Posterior vena cava (tissue), 2 donors: ENCODE results near the gene HTR3C. TPM values are rescaled to one million over a fixed set of nuclear protein-coding genes. Genes with fewer than 3 reads are reported as not detected.
"Not testable (repeated sequence)": the region's sequence is repeated elsewhere in the genome, so short reads cannot be mapped to it uniquely, and the experiment has no call there.

Experiments
- DNase-seq: peaks from one replicate; pipeline ENCODE4 v3.0.0-alpha.2; 2020; ENCODE audit warnings: low spot score
- intact Hi-C, 2 donors: fragments of 100-400 bp; cut with DNase I; formaldehyde crosslinking; loops; one replicate each; pipeline versions ENCODE4 v1.14.1 to v1.14.2; 2022 to 2023
- total RNA-seq, 2 donors: library from RNA; stranded (reverse); fragmentation: NEBNext Ultra II Directional; extraction: Animal tissue kit (Norgen Biotek cat#: 25700); gene quantifications; one replicate each; pipeline ENCODE4 v1.2.1, GENCODE V29; 2021
- donor health status: DM: yes; HTN: yes; CAD: no.
- donor health status: DM: yes; HTN: yes; CAD: no.

HTR3C gene
- total RNA-seq, 2 donors from 2014 or later, result not detected

- DNase-seq, result not testable (repeated sequence)
These were observed 24.5 kb upstream of the HTR3C start for GRCh38 chr3:184028275-184028890.

GRCh38 chr3:184029443-184029842 lies 23.4 kb upstream of the HTR3C start:
- intact Hi-C loops, result no loop called here
- DNase-seq, result no peak

More at GRCh38 chr3:184028275-184028890, 24.5 kb upstream of the HTR3C start:
- intact Hi-C loops, result not testable (repeated sequence)

- intact Hi-C loops, result no loop called here
- DNase-seq, result no peak
These were observed 22.3 kb upstream of the HTR3C start for GRCh38 chr3:184030536-184030935.

GRCh38 chr3:184031187-184031792 lies 21.6 kb upstream of the HTR3C start, which contains the start of gene HTR3D:
HTR3D (plus strand) TSS chr3:184031742; CDS start chr3:184031742, 0 bp downstream.
- intact Hi-C loops, result no loop called here
- no peak for DNase-seq

GRCh38 chr3:184037816-184038215 lies 15.0 kb upstream of the HTR3C start:
- intact Hi-C loops, result no loop called here
- DNase-seq, result no peak

GRCh38 chr3:184038307-184038706 lies 14.5 kb upstream of the HTR3C start:
- DNase-seq, intact Hi-C loops: not testable (repeated sequence)

GRCh38 chr3:184039414-184039813 lies 13.4 kb upstream of the HTR3C start:
- intact Hi-C loops, result no loop called here
- no peak for DNase-seq

- intact Hi-C loops, result no loop called here
These were observed 12.8 kb upstream of the HTR3C start for GRCh38 chr3:184040010-184040409.

GRCh38 chr3:184042617-184043016 lies 10.2 kb upstream of the HTR3C start:
- intact Hi-C loops, result no loop called here
- DNase-seq, result no peak

More at GRCh38 chr3:184040010-184040409, 12.8 kb upstream of the HTR3C start:
- DNase-seq, result no peak

GRCh38 chr3:184045995-184046394 lies 6.9 kb upstream of the HTR3C start:
- intact Hi-C loops, result no loop called here
- DNase-seq, result no peak

GRCh38 chr3:184050217-184050847 lies 2.5 kb upstream of the HTR3C start:
- DNase-seq, result no peak
- intact Hi-C loops, result no loop called here

- no peak for DNase-seq
- intact Hi-C loops, result no loop called here
These were observed 5.2 kb downstream of the HTR3C start for GRCh38 chr3:184058029-184058428.

- intact Hi-C loops, result no loop called here
- no peak for DNase-seq
These were observed 6.6 kb downstream of the HTR3C start for GRCh38 chr3:184059424-184059823.

GRCh38 chr3:184062637-184063036 lies 9.8 kb downstream of the HTR3C start:
- DNase-seq, result no peak
- intact Hi-C loops, result no loop called here

GRCh38 chr3:184066211-184066610 lies 13.4 kb downstream of the HTR3C start:
- intact Hi-C loops, result no loop called here
- no peak for DNase-seq

GRCh38 chr3:184067573-184068055 lies 14.8 kb downstream of the HTR3C start:
- no peak for DNase-seq
- intact Hi-C loops, result no loop called here

GRCh38 chr3:184068344-184068743 lies 15.5 kb downstream of the HTR3C start:
- no peak for DNase-seq
- intact Hi-C loops, result no loop called here

- intact Hi-C loops, DNase-seq: not testable (repeated sequence)
These were observed 18.3 kb downstream of the HTR3C start for GRCh38 chr3:184071142-184071541.

- no peak for DNase-seq
- intact Hi-C loops, result no loop called here
These were observed 20.8 kb downstream of the HTR3C start for GRCh38 chr3:184073621-184074020.

- DNase-seq, result no peak
- intact Hi-C loops, result no loop called here
These were observed 23.1 kb downstream of the HTR3C start for GRCh38 chr3:184075901-184076300.

GRCh38 chr3:184077881-184078280 lies 25.0 kb downstream of the HTR3C start:
- intact Hi-C loops, result no loop called here
- DNase-seq, result no peak
